HepG2 (cell line): Measurements from ENCODE around the gene CTDSP1. TPM values are rescaled to one million over a fixed set of nuclear protein-coding genes. Genes with fewer than 3 reads are reported as not detected.

Source experiments
- ARNTL ChIP-seq: sonication (generic); formaldehyde crosslinking; IDR thresholded peaks from 2 replicates; pipeline ENCODE4 v1.4.0; 2020; ENCODE audit warnings: mild to moderate bottlenecking, missing genetic modification reagents
- FOSL1 ChIP-seq: sonication (generic); formaldehyde crosslinking; IDR thresholded peaks from 2 replicates; pipeline ENCODE4 v1.9.0; 2021; ENCODE audit warnings: missing genetic modification reagents, borderline replicate concordance
- MEF2D ChIP-seq: sonication (generic); formaldehyde crosslinking; IDR thresholded peaks from 2 replicates; pipeline ENCODE4 v1.5.1; 2020; ENCODE audit warnings: mild to moderate bottlenecking, missing genetic modification reagents
- RNF2 ChIP-seq: fragments of 450-650 bp; conservative IDR thresholded peaks from 2 replicates; pipeline ENCODE4 v1.6.1; 2016; ENCODE audit warnings: low read depth
- SKI ChIP-seq: fragments of 450-650 bp; IDR thresholded peaks from one replicate; pipeline ENCODE4 v1.6.1; 2018; ENCODE audit warnings: mild to moderate bottlenecking; ENCODE audit not compliant: partially characterized antibody
- TCF12 ChIP-seq, 2 experiments: fragments of 450-650 bp in 1 of 2; sonication (generic) in 1 of 2; formaldehyde crosslinking in 1 of 2; IDR thresholded peaks; 2 replicates each; pipeline versions ENCODE4 v1.6.1 to v1.8.0; 2017 to 2022; ENCODE audit warnings: antibody characterized with exemption in 1 of 2, mild to moderate bottlenecking in 1 of 2, missing genetic modification reagents in 1 of 2, moderate library complexity in 1 of 2
- ZNF10 ChIP-seq: sonication (generic); formaldehyde crosslinking; IDR thresholded peaks from 2 replicates; pipeline ENCODE4 v1.4.0; 2020; ENCODE audit warnings: mild to moderate bottlenecking, low read depth, missing genetic modification reagents, borderline replicate concordance
- polyA plus RNA-seq, 8 experiments: library from polyadenylated mRNA; depleted of rRNA in 3 of 8; stranded (reverse) in 7 of 8; unstranded in 1 of 8; fragments of >200 nt; fragmentation: Illumina TruSeq in 4 of 8; extraction: Trizol in 4 of 8; gene quantifications; 2 replicates each; pipeline versions ENCODE4 v1.2.1 to v1.2.3, GENCODE V29; 2011 to 2016; ENCODE audit warnings: low read depth in 4 of 8, missing spikeins in 1 of 8, mixed read lengths in 1 of 8; ENCODE audit not compliant: insufficient read depth in 1 of 8
- total RNA-seq, 5 experiments: library from RNA; depleted of rRNA; stranded (reverse); fragments of >200 nt; fragmentation: Illumina TruSeq; extraction: Trizol; gene quantifications; 2 replicates each; pipeline ENCODE4 v1.2.3, GENCODE V29; 2016; ENCODE audit warnings: low read depth in 1 of 5
- TF ChIP-seq, protein P1 (sequence below): sonication (generic); formaldehyde crosslinking; IDR thresholded peaks from 2 replicates; pipeline ENCODE4 v1.4.0; 2020; ENCODE audit warnings: missing genetic modification reagents
- TF ChIP-seq, protein P2 (sequence below), 2 experiments: IDR thresholded peaks; 2 replicates each; pipeline ENCODE4 v1.6.1; 2011 to 2012; ENCODE audit warnings: low read length in 2 of 2, borderline replicate concordance in 1 of 2, low read depth in 1 of 2, mild to moderate bottlenecking in 1 of 2, moderate library complexity in 1 of 2
- TF ChIP-seq, protein P3 (sequence below): sonication (generic); formaldehyde crosslinking; IDR thresholded peaks from 2 replicates; pipeline ENCODE4; 2020; ENCODE audit warnings: missing genetic modification reagents, mild to moderate bottlenecking, borderline replicate concordance
- TF ChIP-seq, protein P4 (sequence below): sonication (generic); formaldehyde crosslinking; IDR thresholded peaks from 2 replicates; pipeline ENCODE4 v1.8.0; 2022; ENCODE audit warnings: low read depth, missing genetic modification reagents
- TF ChIP-seq, protein P5 (sequence below): sonication (generic); formaldehyde crosslinking; IDR thresholded peaks from 2 replicates; pipeline ENCODE4 v1.8.0; 2022; ENCODE audit warnings: missing genetic modification reagents, mild to moderate bottlenecking, inconsistent platforms, borderline replicate concordance

The CTDSP1 gene
- total and polyA plus RNA-seq, 2 of the 13 experiments (the other 11 are each of a cell fraction or from before 2014, with no cell fraction given) = 91.0 to 268 TPM

DNA sequence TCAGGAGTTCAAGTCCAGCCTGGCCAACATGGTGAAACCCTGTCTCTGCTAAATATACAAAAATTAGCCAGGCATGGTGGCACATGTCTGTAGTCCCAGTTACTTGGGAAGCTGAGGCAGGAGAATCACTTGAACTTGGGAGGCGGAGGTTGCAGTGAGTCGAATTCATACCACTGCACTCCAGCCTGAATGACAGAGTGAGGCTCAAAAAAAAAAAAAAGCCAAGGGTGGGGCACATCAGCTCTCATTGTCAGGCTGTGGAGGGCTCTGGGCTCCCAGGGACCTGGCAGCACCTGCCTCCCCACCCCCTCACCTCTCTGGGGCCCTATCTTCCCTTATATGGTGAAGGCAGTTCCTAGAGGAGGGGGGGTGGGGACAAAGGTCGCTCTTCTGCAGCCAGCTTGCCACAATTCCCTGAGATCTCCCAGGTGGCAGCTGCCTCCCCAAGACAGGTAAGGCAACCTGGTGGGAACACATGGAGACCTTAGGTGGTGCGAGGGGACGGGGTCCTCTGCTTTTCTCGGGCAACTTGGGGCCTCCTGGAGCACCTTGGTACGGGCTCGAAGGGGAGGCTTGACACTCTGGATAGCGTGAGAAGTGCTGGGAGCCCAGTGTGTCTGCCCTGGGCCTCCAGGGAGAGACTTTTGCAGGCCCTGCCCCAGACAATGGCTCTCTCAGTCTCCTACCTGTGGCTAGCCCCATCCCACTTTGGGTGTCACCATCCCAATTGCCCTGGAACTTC lies 19.2 kb downstream of the CTDSP1 start, which contains the start of gene VIL1 (continued):
- TF ChIP-seq, protein P1, sequence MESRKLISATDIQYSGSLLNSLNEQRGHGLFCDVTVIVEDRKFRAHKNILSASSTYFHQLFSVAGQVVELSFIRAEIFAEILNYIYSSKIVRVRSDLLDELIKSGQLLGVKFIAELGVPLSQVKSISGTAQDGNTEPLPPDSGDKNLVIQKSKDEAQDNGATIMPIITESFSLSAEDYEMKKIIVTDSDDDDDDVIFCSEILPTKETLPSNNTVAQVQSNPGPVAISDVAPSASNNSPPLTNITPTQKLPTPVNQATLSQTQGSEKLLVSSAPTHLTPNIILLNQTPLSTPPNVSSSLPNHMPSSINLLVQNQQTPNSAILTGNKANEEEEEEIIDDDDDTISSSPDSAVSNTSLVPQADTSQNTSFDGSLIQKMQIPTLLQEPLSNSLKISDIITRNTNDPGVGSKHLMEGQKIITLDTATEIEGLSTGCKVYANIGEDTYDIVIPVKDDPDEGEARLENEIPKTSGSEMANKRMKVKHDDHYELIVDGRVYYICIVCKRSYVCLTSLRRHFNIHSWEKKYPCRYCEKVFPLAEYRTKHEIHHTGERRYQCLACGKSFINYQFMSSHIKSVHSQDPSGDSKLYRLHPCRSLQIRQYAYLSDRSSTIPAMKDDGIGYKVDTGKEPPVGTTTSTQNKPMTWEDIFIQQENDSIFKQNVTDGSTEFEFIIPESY (CRISPR knock-in tag) = no peak; the same call in 1 of the 2 replicates
- TF ChIP-seq ZNF10 (CRISPR knock-in tag) (no peak), ARNTL (CRISPR knock-in tag) (peak; percentile 45; the same call in 1 of the 2 replicates), FOSL1 (no peak), MEF2D (CRISPR knock-in tag) (no peak; the same call in 1 of the 2 replicates), RNF2 (no peak), TCF12 (IDR thresholded peaks at IDR 0.05) (no peak), TCF12 (CRISPR knock-in tag; IDR thresholded peaks at IDR 0.05) (peak; percentile 33; the same call in 1 of the 2 replicates), SKI (peak; percentile 46)
- TF ChIP-seq, protein P2, sequence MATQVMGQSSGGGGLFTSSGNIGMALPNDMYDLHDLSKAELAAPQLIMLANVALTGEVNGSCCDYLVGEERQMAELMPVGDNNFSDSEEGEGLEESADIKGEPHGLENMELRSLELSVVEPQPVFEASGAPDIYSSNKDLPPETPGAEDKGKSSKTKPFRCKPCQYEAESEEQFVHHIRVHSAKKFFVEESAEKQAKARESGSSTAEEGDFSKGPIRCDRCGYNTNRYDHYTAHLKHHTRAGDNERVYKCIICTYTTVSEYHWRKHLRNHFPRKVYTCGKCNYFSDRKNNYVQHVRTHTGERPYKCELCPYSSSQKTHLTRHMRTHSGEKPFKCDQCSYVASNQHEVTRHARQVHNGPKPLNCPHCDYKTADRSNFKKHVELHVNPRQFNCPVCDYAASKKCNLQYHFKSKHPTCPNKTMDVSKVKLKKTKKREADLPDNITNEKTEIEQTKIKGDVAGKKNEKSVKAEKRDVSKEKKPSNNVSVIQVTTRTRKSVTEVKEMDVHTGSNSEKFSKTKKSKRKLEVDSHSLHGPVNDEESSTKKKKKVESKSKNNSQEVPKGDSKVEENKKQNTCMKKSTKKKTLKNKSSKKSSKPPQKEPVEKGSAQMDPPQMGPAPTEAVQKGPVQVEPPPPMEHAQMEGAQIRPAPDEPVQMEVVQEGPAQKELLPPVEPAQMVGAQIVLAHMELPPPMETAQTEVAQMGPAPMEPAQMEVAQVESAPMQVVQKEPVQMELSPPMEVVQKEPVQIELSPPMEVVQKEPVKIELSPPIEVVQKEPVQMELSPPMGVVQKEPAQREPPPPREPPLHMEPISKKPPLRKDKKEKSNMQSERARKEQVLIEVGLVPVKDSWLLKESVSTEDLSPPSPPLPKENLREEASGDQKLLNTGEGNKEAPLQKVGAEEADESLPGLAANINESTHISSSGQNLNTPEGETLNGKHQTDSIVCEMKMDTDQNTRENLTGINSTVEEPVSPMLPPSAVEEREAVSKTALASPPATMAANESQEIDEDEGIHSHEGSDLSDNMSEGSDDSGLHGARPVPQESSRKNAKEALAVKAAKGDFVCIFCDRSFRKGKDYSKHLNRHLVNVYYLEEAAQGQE (IDR thresholded peaks at IDR 0.05; ENCODE audit: borderline replicate concordance in 1 of 2, low read depth in 1 of 2, low read length in 2 of 2) = peak in 1 of 2 experiments; percentile 48; a peak in 1 of 4 replicates
- TF ChIP-seq, protein P3, sequence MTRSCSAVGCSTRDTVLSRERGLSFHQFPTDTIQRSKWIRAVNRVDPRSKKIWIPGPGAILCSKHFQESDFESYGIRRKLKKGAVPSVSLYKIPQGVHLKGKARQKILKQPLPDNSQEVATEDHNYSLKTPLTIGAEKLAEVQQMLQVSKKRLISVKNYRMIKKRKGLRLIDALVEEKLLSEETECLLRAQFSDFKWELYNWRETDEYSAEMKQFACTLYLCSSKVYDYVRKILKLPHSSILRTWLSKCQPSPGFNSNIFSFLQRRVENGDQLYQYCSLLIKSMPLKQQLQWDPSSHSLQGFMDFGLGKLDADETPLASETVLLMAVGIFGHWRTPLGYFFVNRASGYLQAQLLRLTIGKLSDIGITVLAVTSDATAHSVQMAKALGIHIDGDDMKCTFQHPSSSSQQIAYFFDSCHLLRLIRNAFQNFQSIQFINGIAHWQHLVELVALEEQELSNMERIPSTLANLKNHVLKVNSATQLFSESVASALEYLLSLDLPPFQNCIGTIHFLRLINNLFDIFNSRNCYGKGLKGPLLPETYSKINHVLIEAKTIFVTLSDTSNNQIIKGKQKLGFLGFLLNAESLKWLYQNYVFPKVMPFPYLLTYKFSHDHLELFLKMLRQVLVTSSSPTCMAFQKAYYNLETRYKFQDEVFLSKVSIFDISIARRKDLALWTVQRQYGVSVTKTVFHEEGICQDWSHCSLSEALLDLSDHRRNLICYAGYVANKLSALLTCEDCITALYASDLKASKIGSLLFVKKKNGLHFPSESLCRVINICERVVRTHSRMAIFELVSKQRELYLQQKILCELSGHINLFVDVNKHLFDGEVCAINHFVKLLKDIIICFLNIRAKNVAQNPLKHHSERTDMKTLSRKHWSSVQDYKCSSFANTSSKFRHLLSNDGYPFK (CRISPR knock-in tag) = peak; percentile 30; the same call in 1 of the 2 replicates
- TF ChIP-seq, protein P4, sequence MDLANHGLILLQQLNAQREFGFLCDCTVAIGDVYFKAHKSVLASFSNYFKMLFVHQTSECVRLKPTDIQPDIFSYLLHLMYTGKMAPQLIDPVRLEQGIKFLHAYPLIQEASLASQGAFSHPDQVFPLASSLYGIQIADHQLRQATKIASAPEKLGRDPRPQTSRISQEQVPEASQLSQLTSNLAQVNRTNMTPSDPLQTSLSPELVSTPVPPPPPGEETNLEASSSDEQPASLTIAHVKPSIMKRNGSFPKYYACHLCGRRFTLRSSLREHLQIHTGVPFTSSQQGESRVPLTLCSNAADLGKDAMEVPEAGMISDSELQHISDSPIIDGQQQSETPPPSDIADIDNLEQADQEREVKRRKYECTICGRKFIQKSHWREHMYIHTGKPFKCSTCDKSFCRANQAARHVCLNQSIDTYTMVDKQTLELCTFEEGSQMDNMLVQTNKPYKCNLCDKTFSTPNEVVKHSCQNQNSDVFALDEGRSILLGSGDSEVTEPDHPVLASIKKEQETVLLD (CRISPR knock-in tag) = no peak
- TF ChIP-seq, protein P5, sequence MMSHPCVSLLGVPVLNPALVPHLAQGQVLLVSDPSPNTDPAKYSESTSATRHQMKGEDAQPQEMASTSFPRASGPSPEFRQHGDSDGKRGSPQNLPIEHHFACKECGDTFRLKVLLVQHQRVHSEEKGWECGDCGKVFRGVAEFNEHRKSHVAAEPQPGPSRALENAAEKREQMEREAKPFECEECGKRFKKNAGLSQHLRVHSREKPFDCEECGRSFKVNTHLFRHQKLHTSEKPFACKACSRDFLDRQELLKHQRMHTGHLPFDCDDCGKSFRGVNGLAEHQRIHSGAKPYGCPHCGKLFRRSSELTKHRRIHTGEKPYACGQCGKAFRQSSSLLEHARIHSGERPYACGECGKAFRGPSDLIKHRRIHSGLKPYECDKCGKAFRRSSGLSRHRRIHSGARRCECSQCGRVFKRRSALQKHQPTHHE (CRISPR knock-in tag) = no peak; the same call in 1 of the 2 replicates
